ENCODE data around the gene FXN. TPM values are rescaled to one million over a fixed set of nuclear protein-coding genes. Genes with fewer than 3 reads are reported as not detected.
"Not testable (repeated sequence)": the region's sequence is repeated elsewhere in the genome, so short reads cannot be mapped to it uniquely, and the experiment has no call there.

The FXN gene
- total RNA-seq, 2 experiments from 2014 or later: 11.4 to 12.2 TPM

- H3K27me3 Mint-ChIP-seq: no peaks in the 10 kb centered on the region
- POLR2A ChIA-PET: no interaction called here
- H3K4me3 Mint-ChIP-seq: no peak overlapping the region
- H3K36me3 Mint-ChIP-seq: peaks cover 4% of the 10 kb centered on the region
- peaks cover 4% of the 10 kb centered on the region for H3K9me3 Mint-ChIP-seq
- no peak overlapping the region for H3K27ac Mint-ChIP-seq
- DNase-seq (no peak), ATAC-seq (ENCODE audit: low read depth) (no peak)
- no peaks in the 10 kb centered on the region for H3K4me1 Mint-ChIP-seq
Measured at GRCh38 chr9:69085569-69086283, 50.2 kb downstream of the FXN start.

GRCh38 chr9:69086312-69086711, 50.8 kb downstream of the FXN start:
- no peak overlapping the region for H3K4me3 Mint-ChIP-seq

GRCh38 chr9:69086769-69087168, 51.2 kb downstream of the FXN start:
- H3K4me3 Mint-ChIP-seq: no peak overlapping the region
- ATAC-seq (ENCODE audit: low read depth) (no peak), DNase-seq (no peak)
- POLR2A ChIA-PET: no interaction called here
- no peaks in the 10 kb centered on the region for H3K36me3 Mint-ChIP-seq
- H3K4me1 Mint-ChIP-seq: no peaks in the 10 kb centered on the region
- no peak overlapping the region for H3K27ac Mint-ChIP-seq
- no peaks in the 10 kb centered on the region for H3K9me3 Mint-ChIP-seq
- no peaks in the 10 kb centered on the region for H3K27me3 Mint-ChIP-seq

More at GRCh38 chr9:69086312-69086711, 50.8 kb downstream of the FXN start:
- Mint-ChIP-seq H3K27me3 (no peaks in the 10 kb centered on the region), H3K9me3 (no peaks in the 10 kb centered on the region), H3K27ac (no peak overlapping the region), H3K4me1 (no peaks in the 10 kb centered on the region), H3K36me3 (no peaks in the 10 kb centered on the region)
- ATAC-seq (ENCODE audit: low read depth) (no peak), DNase-seq (no peak)
- POLR2A ChIA-PET: no interaction called here

- Mint-ChIP-seq H3K9me3 (no peaks in the 10 kb centered on the region), H3K27me3 (no peaks in the 10 kb centered on the region), H3K36me3 (no peaks in the 10 kb centered on the region), H3K4me3 (no peak overlapping the region), H3K4me1 (no peaks in the 10 kb centered on the region), H3K27ac (no peak overlapping the region)
- DNase-seq: no peak
- ATAC-seq (ENCODE audit: low read depth): no peak
- POLR2A ChIA-PET: no interaction called here
Measured at GRCh38 chr9:69089082-69089481, 53.5 kb downstream of the FXN start.

- no peaks in the 10 kb centered on the region for H3K27me3 Mint-ChIP-seq
- POLR2A ChIA-PET: no interaction called here
- no peaks in the 10 kb centered on the region for H3K4me1 Mint-ChIP-seq
- no peaks in the 10 kb centered on the region for H3K9me3 Mint-ChIP-seq
- no peak overlapping the region for H3K4me3 Mint-ChIP-seq
- ATAC-seq (ENCODE audit: low read depth) (no peak), DNase-seq (no peak)
- H3K27ac Mint-ChIP-seq: no peak overlapping the region
- H3K36me3 Mint-ChIP-seq: no peaks in the 10 kb centered on the region
Measured at GRCh38 chr9:69089491-69089890, 53.9 kb downstream of the FXN start.

DNA sequence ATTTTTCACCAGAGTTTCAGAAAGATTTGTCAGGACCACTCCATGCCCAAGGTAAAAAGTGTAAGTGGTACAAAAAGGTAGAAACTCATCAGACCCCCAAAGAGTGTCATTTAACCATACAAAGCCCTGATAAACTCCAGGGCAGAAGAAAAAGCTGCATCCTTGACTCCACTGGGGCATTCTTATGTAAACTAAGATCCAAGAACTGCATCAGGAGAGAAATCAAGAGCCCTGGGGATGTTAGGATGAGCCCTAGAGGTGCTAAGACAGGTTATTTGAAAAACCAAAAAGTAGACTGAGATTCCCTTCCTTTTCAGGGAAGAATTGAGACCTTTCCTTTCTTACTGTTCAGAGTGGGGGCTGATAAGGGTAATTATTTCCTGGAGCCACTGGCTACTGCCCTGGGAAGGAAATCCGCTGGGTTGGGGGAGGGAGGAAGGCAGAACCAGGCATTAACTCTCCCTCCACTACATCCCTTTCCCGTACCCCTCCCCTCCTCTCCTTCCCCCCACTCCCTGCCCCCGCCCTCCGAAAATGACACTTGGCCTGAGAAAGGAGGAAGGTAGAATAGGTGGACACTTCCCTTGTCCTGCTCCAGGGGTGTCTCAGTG, 54.7 kb downstream of the FXN start:
- Mint-ChIP-seq H3K27me3 (no peaks in the 10 kb centered on the region), H3K4me1 (no peaks in the 10 kb centered on the region), H3K27ac (no peak overlapping the region), H3K9me3 (no peaks in the 10 kb centered on the region), H3K36me3 (no peaks in the 10 kb centered on the region), H3K4me3 (no peak overlapping the region)
- POLR2A ChIA-PET: no interaction called here
- ATAC-seq (ENCODE audit: low read depth): no peak
- no peak for DNase-seq

DNA sequence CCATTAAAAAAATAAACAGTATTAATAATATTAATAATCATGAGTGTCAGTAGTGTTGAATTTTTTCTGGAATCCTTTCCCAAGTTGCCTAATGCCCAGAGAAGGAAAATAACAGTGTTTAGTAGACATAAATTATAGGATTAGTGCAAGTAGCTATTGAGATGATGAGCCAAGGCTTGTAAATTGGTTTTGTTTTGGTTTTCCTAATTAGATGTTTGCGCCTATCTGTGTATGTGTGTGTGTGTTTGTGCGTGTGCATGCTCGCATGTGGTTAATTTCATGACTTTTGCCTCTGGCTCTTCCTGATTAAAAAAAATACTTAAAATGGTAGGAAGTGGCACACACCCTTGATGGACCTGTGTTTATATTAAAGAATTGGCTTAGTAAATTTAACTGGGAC, 55.4 kb downstream of the FXN start:
- no peaks in the 10 kb centered on the region for H3K9me3 Mint-ChIP-seq
- DNase-seq (no peak), ATAC-seq (ENCODE audit: low read depth) (no peak)
- no peaks in the 10 kb centered on the region for H3K4me1 Mint-ChIP-seq
- H3K4me3 Mint-ChIP-seq: no peak overlapping the region
- POLR2A ChIA-PET: no interaction called here
- no peak overlapping the region for H3K27ac Mint-ChIP-seq
- no peaks in the 10 kb centered on the region for H3K27me3 Mint-ChIP-seq
- H3K36me3 Mint-ChIP-seq: no peaks in the 10 kb centered on the region

- no peaks in the 10 kb centered on the region for H3K9me3 Mint-ChIP-seq
- no peak overlapping the region for H3K27ac Mint-ChIP-seq
- DNase-seq: no peak
- H3K4me3 Mint-ChIP-seq: no peak overlapping the region
- POLR2A ChIA-PET: no interaction called here
- no peaks in the 10 kb centered on the region for H3K36me3 Mint-ChIP-seq
- no peak for ATAC-seq (ENCODE audit: low read depth)
- H3K4me1 Mint-ChIP-seq: no peaks in the 10 kb centered on the region
- no peaks in the 10 kb centered on the region for H3K27me3 Mint-ChIP-seq
Measured at GRCh38 chr9:69093471-69094103, 58.0 kb downstream of the FXN start.

GRCh38 chr9:69094361-69095135, 59.0 kb downstream of the FXN start:
- DNase-seq; H3K4me1 Mint-ChIP-seq; H3K4me3 Mint-ChIP-seq; H3K9me3 Mint-ChIP-seq; H3K27me3 Mint-ChIP-seq; H3K36me3 Mint-ChIP-seq; H3K27ac Mint-ChIP-seq; POLR2A ChIA-PET; ATAC-seq (ENCODE audit: low read depth): not testable (repeated sequence)

DNA sequence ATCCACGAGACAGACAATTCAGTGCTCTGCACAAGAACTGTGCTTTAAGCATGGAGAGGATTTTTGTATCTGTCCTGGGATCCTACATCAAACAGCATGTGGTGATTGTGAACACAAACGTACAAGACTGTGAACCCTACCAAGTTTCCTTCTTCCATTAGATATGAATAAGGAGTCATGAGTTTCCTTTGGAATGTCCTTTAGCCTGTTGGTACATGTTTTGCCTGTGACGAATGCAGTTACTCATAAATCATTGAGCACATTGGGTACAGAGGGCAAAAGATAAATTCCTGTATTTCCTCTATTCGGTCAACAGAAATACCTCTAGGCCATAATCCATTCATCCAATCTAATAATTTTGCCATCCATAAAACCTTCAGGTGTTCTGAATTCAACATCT, 61.5 kb downstream of the FXN start:
- H3K4me1 Mint-ChIP-seq: no peaks in the 10 kb centered on the region
- H3K4me3 Mint-ChIP-seq: no peak overlapping the region
- POLR2A ChIA-PET: no interaction called here
- no peak overlapping the region for H3K27ac Mint-ChIP-seq
- H3K36me3 Mint-ChIP-seq: no peaks in the 10 kb centered on the region
- no peaks in the 10 kb centered on the region for H3K9me3 Mint-ChIP-seq
- ATAC-seq (ENCODE audit: low read depth): no peak
- H3K27me3 Mint-ChIP-seq: no peaks in the 10 kb centered on the region
- no peak for DNase-seq

DNA sequence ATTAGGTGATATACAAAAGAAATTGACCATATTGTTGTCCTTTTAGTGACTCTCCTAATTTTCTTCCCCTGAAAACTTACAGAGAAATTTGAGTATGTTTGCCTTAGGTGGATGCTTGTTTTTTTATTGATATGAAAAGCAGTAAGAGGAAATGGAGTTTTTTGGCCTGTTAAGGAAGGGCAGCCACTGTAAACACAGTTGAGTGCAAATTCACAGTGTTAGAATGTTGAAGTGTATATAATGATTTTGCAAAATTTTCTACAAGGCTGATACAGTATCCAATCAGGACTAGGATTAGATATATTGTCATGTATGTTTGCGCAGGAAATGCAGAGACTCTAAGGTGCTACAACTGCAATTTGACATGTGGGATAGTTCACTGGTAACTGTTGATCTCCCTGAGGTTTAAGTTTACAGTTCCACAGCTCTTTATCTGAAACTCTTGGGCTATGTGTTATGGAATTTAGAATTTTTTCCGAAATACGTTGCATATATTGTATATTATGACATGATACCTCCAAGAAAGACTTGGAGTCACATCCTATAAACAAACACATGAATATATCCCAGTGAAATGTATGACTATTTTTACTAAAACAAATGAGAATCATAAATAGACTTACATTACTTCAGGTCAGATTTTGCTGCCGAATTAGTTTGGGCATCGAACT, 62.5 kb downstream of the FXN start:
- DNase-seq (no peak), ATAC-seq (ENCODE audit: low read depth) (no peak)
- POLR2A ChIA-PET: no interaction called here
- no peak overlapping the region for H3K27ac Mint-ChIP-seq
- H3K4me1 Mint-ChIP-seq: no peaks in the 10 kb centered on the region
- no peaks in the 10 kb centered on the region for H3K27me3 Mint-ChIP-seq
- no peaks in the 10 kb centered on the region for H3K9me3 Mint-ChIP-seq
- H3K36me3 Mint-ChIP-seq: no peaks in the 10 kb centered on the region
- no peak overlapping the region for H3K4me3 Mint-ChIP-seq

- H3K4me3 Mint-ChIP-seq; H3K27me3 Mint-ChIP-seq; DNase-seq; H3K36me3 Mint-ChIP-seq; POLR2A ChIA-PET; ATAC-seq (ENCODE audit: low read depth); H3K4me1 Mint-ChIP-seq; H3K9me3 Mint-ChIP-seq; H3K27ac Mint-ChIP-seq: not testable (repeated sequence)
Measured at GRCh38 chr9:69103348-69103996, 67.9 kb downstream of the FXN start.
